Inferior parietal cortex (tissue), 1 donor: Measurements from ENCODE around the gene CD200.

Experiments
- DNase-seq: peaks from one replicate; pipeline ENCODE4 v3.0.0-alpha.2; 2016; ENCODE audit errors: extremely low spot score

Gene CD200

GRCh38 chr3:112331851-112332250 is 1.1 kb upstream of the CD200 start:
- no peak for DNase-seq

GRCh38 chr3:112333381-112334317 is 693 bp downstream of the CD200 start:
- DNase-seq = peak; percentile 76

DNA sequence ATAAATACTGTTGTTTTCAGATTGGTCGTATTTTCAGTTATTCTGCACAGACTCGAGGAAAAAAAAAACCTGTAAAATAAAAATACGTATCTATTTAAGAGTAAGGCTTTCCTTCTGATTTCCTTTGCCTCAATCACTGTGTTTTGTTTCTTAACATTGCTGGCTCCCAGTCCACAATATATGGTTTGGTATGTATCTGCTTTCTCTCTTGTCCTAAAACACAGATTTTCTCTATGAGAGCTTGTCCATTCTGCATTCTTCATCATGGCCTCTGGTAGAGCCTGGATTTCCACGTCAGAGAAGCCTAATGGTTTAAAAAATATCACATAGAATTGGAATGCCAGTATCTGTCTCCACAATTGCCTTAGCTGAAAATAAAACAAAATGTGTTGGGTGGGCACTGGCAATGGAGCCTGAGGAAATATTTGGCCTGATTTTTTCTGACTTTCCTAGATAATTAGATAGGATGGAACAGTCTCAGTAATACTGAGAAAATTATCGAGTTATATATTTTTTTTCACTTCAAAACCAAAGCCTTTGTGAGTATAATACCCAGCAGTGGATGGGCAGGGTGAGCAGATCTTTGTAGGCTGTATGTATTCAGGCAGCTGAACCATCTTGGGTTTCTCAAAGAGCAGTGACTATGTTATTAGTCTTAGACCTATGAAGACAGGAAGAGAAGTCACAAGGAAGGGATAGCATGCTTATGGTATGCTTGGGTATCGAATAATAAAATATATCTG is 1.9 kb downstream of the CD200 start:
- peak; percentile 52 for DNase-seq

DNA sequence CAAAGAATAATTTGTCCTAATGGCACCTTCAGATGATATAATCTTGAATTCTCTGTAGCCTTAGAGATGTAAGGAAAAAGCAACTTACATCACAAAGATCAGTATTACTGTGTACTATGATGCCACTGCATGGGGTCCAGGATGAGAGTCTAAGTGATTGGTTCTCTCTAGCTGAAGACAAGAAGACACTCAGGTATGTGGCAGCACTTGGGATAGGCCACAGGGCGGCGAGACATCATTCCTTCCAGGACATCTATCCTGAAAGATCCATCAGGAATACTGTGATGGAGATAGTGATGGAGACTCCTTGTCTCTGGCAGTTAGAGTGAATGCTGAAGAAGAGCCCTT is 2.5 kb downstream of the CD200 start:
- no peak for DNase-seq

- no peak for DNase-seq
Measured at GRCh38 chr3:112338021-112338726, 5.2 kb downstream of the CD200 start.

DNA sequence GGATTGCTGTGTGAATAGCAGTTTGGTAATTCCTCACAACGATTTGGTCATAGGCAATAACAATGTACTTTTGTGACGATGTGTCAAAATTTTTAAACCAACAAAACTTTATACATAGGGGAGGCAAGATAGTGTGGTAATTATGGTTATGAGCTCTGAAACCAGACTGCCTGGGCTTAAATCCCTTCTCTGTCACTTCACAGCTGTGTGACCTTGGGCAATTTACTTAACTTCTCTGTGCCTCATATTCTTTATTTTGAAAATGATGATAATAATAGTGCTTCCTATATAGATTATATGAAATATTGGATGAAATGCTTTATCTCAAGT is 5.7 kb downstream of the CD200 start:
- DNase-seq = no peak

DNA sequence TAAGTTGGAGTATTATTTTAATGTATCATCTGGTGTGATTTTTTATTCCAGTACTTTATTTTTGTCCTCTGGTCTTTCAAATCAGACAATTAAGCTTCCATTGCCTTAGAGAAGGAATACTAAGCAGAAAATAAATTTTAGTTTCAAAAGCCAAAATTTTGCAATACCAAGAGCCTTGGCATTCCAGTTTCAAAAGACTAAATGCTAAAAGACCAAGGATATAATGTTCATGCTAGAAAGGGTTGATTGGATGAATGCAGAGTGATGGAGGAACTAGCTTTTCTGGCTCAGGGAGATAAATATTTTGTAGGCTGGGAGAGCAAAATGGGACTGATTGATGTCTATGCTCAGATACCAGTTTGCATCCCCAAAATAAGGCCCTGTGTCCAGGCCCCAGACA is 6.2 kb downstream of the CD200 start:
- DNase-seq = no peak

DNA sequence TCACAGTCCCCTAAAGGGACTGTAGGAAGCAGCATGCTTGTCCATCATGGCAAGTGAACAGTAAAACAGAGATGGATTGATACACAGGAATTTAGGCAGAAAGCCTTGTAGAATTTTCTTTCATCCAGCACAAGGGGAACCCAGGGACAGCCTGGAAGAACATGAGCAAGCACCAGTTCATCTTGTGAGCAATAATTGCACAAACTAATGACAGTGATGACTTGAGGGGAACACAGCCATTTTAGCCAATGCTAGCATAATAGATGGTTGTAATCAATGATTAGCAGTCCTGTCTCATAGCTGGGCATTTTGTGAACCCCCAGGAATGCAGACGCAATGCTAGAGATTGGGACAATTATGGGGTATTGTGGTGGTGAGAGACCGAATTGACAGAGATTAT is 6.7 kb downstream of the CD200 start:
- no peak for DNase-seq

- DNase-seq = no peak
Measured at GRCh38 chr3:112341386-112341785, 8.4 kb downstream of the CD200 start.

GRCh38 chr3:112345681-112346080 is 12.7 kb downstream of the CD200 start:
- no peak for DNase-seq

- DNase-seq = no peak
Measured at GRCh38 chr3:112346491-112347122, 13.7 kb downstream of the CD200 start.

DNA sequence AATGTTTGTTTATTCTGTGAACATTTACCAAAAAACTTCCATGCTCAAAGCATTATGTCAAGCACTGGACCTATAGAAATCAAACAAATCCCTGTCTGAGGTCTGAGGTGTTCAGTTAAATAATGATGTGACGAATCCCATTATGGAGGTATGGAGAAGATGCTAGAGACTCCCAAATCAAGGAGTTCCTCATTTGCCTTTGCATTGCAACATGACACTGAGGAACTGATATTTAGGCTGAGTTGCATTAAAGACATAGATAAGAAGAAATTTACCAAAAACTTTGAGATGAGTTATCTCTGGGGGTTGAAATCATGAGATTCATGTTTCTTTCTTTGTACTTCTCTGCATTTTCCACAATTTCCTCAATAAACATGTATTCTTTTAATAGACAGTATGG is 16.0 kb downstream of the CD200 start:
- DNase-seq = no peak

GRCh38 chr3:112349557-112349956 is 16.6 kb downstream of the CD200 start:
- DNase-seq = no peak

DNA sequence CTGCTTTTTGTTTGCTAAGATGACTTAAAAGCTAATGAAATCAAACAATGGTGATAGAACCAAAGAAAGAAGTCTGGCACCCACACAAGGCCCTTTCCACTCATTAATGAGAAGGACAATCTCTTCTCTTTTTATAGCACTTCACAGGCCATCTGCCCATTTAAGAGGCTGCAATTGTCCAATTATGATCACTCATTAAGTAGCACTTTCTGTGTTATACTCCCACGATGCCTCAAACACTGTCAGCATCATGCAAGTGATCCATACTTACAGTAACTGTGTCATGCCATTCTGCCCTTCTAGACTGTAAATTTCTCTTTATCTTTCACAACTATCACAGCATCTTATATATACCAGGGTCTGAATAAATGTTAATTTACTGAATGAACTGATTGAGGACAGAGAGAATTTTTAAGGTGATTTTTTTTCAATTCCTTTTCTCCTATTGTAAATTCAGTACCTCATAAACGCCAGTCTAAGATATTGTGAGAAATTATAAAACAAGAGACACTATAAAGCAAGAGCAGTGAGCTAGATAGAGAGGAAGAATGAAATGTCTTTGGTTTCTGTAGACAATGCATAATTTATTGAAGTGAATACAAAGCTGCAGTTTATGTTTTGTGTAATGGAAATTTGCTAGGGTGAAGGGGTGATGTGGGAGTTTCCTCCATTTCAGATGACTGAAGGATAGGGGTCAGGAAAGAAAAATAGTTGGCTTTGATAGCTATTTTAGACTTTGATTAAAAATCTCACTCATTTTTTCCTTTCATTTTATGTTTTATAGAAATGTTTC is 17.3 kb downstream of the CD200 start:
- no peak for DNase-seq

DNA sequence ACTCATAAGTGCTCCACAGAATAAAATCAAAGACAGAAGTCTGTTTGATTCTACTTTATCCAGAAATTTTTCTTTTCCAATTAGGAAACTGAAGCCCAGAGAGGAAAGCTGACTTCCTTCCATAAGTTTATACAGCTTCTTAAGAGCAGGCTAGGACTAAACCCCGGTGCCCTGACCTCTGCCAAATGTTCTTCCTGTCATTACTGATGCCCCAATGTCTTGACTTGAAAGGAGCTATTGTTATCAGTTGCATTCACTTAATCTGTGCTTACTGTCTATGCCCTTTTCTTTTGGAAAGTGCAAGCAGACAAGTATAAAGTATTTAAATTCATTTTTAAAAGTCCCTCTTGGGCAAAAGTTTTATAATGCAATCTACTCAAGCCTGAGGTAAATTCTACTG is 18.1 kb downstream of the CD200 start:
- no peak for DNase-seq

DNA sequence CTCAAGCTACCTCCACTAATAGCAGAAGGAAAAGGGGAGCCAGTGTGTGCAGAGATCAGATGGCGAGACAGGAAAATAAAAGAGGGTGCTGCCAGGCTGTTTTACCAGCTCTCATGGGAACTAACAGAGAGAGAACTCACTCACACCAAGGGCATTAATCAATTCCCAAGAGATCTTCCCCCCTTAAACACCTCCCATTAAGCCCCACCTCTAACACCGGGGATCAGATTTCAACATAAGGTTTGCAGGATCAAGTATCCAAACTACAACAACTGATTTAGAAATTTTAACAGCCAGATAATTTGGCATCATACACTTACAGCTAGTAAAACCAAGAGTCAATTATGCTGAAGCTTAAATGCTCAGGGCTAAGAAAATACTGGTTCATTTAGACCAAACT is 18.9 kb downstream of the CD200 start:
- DNase-seq = no peak

DNA sequence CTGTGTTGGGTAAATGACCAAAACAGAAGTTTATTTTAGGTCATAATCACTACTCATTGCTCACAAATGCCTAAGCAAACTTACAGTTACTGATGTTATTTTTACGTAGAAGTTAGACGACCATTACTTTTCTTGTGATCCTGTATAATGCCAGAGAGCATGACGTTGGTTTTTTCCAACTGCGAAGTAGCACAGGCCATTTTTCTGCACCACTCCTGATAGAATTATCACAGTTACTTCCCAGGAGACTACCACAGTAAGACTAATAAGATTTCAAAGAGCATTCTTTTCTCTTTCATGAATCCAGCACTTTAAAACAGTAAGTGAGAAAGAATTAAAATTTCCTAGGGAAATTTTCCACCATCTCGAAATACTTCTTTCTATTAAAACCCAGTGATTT is 19.8 kb downstream of the CD200 start:
- DNase-seq = no peak

DNA sequence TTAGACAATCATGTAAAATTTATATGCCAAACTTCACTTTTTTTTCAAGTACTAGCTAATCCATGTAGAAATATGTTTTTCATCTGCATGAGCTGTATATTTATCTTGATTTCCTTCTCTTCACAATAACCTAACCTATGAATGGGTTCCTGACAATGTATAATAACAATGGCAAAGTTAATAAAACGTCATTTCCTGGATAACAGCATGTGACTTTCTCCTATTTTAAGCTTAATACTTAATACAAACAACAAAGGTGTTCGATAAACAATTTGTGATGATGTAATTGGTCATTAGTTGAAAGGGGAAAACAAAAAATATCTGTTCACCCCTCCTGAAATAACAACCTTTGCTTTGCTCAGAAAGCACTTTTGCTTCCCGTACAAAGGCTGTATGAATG is 20.4 kb downstream of the CD200 start:
- no peak for DNase-seq

DNA sequence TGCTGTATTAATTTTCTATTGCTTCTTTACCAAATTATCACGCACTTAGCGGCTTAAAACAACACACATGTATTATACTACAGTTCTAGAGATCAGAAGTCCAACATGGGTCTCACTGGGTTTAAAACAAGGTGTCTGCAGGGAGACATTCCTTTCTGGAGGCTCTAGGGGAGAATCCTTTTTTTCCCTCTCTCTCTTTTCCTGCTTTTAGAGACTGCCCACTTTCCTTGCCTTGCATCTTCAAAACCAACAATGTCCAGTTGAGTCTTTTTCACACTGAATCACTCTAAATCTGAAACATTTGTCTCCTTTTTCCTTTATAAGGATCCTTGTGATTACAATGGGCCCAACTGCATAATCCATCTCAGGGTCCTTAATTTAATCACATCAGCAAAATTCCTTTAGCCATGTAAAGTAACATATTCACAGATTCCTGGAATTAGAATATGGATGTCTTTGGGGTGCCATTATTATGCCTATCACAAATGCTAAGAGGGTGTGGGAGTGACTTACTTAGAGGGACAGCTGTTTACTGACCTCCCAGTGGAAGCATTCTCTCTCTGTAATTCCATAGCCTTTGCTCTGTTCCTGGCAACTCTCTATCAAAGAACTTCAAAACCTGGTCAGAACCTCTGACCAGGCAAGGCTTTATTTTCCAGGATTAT is 21.8 kb downstream of the CD200 start:
- no peak for DNase-seq

- DNase-seq = no peak
Measured at GRCh38 chr3:112355307-112355687, 22.3 kb downstream of the CD200 start.
